Activated CD4-positive, CD25-positive, alpha-beta regulatory T cell treated with anti-CD3 and anti-CD28 coated beads, Interleukin-2, amount 50 U/mL, for 72 hours (primary cell): Measurements from ENCODE around the gene SLC34A2.

Experiments
- DNase-seq: peaks from one replicate; pipeline ENCODE4 v3.0.0; 2021

The SLC34A2 gene

DNA sequence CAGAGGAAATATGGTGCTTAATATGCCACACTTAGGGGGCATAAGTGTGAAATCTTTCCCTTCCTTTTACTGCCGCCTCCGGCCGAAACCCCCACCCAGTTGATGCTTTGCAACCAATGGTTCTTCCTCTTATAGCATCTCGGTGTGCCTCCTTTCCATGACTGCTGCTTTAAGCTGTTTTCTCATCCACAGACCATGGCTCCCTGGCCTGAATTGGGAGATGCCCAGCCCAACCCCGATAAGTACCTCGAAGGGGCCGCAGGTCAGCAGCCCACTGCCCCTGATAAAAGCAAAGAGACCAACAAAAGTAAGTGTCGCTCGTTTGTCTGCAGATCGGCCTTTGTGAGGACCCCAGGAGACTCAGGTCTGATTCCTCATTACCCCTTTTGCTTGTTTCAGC lies 6.7 kb downstream of the SLC34A2 start:
- DNase-seq = no peak

DNA sequence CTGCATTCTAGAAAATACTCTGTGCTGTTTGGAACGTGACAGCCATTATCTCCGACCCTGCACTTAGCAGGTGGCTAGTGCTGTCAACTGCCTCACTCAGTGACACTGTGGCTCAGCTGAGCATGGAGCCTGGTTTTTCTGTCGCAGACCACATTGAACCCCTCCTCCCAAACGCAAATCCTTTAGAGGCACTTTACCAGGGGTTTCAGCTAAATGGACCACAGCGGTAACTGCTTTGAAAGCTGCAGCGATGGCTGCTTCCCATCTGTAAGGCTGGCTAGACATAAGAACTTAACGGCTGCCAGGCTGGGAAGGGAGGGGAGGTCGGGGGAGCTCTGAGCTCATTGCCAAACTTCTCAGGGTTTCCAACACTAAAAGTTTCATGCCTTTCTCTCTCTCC lies 8.1 kb downstream of the SLC34A2 start:
- DNase-seq = no peak

DNA sequence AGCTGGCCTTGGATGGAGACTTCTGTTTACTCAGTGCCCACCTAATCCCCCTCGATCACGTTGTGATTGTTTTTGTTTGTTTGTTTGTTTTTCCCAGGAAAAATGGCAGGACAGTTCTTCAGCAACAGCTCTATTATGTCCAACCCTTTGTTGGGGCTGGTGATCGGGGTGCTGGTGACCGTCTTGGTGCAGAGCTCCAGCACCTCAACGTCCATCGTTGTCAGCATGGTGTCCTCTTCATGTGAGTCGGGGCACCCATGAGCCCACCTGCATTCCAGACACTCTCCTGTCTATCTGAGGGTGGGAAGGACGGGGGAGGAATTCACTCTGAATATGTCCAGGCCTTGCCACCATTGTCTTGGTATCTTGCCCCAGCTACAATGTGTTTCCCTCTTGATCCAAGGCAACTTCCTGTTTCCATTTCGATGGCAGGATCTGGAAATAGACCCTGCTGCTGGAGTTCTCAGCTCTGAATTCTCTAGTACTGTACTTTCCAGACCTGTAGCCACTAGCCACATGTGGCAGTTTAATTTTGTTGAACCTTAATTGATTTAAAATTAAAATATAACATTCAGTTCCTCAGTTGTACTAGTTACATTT lies 10.5 kb downstream of the SLC34A2 start:
- DNase-seq = no peak

DNA sequence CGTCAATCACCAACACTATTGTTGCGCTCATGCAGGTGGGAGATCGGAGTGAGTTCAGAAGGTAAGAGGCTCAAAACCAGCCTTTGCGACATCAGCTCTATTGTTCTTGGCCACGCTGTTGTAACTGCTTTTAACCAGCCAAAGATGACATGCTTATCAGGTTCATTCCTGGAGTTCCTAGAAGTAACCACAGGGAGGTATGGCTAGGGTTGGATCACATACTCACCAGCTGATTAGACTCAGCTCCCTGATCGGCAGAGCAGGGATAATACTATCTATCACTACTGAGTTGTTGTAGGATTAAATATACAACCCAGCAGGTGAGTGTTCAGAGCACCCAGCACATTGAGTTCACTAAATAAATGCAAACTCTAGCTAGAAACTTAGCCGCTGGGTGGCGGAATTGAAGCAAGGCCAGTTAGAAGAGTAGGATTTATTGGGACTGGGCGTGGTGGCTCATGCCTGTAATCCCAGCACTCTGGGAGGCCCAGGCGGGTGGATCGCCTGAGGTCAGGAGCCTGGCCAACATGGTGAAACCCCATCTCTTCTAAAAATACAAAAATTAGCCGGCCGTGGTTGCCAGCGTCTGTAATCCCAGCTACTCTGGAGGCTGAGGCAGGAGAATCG lies 12.4 kb downstream of the SLC34A2 start:
- DNase-seq = no peak

DNA sequence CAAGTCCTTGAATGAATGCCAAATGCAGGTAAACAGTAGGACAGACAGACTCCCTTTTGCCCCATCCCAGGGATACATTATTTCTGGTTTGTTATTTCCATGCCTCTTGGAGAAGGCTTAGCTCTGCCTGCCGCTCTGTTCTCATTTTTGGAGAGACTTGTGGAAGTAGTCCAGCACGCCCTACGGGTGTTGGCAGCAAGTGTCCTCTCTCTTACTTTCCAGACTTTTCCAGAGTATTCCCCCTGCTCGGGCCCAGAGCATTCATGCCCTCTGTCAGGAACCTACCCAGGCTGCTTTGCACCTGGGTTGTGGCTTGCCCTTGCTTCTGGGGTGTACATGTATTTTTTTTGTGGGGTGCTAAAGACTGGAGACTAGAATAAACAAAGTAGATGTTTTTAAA lies 15.3 kb downstream of the SLC34A2 start:
- DNase-seq = no peak

DNA sequence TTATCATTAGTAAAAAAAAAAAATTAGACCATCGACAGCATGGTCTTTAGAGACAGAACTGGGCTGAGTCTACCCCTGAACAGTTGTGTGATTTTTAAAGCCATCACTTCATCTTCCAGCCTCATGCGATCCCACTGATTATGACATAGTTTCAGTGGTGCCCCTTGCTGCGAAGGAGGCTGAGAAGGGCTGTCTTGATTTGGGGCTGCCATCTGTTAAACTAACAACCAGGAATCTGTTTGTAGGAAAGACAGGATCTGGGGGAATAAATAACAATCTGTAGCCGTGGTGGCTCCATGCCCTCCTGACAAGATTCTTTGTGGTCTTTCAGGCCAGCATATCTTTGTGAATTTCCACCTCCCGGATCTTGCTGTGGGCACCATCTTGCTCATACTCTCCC lies 17.1 kb downstream of the SLC34A2 start:
- DNase-seq = no peak

DNA sequence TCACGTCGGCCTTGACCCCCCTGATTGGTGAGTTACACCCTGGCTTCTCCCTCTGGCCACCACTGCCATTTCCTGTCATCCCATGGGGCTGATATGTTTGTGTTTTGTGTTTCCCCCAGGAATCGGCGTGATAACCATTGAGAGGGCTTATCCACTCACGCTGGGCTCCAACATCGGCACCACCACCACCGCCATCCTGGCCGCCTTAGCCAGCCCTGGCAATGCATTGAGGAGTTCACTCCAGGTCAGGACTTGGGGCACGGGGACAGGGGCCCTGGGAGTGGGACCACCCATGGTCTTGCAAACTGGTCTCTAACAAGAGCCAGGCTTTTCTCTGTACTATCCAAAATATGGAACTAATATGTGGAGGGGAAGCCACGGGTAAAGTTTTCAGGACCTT lies 18.7 kb downstream of the SLC34A2 start:
- no peak for DNase-seq

DNA sequence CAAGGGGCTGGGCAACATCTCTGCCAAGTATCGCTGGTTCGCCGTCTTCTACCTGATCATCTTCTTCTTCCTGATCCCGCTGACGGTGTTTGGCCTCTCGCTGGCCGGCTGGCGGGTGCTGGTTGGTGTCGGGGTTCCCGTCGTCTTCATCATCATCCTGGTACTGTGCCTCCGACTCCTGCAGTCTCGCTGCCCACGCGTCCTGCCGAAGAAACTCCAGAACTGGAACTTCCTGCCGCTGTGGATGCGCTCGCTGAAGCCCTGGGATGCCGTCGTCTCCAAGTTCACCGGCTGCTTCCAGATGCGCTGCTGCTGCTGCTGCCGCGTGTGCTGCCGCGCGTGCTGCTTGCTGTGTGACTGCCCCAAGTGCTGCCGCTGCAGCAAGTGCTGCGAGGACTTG lies 20.6 kb downstream of the SLC34A2 start:
- DNase-seq = no peak

DNA sequence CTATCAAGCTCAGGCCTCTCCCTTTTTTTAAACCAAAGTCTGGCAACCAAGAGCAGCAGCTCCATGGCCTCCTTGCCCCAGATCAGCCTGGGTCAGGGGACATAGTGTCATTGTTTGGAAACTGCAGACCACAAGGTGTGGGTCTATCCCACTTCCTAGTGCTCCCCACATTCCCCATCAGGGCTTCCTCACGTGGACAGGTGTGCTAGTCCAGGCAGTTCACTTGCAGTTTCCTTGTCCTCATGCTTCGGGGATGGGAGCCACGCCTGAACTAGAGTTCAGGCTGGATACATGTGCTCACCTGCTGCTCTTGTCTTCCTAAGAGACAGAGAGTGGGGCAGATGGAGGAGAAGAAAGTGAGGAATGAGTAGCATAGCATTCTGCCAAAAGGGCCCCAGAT lies 21.5 kb downstream of the SLC34A2 start:
- no peak for DNase-seq

DNA sequence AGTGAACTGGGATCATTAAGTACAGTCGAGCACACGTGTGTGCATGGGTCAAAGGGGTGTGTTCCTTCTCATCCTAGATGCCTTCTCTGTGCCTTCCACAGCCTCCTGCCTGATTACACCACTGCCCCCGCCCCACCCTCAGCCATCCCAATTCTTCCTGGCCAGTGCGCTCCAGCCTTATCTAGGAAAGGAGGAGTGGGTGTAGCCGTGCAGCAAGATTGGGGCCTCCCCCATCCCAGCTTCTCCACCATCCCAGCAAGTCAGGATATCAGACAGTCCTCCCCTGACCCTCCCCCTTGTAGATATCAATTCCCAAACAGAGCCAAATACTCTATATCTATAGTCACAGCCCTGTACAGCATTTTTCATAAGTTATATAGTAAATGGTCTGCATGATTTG lies 22.3 kb downstream of the SLC34A2 start:
- DNase-seq = no peak

DNA sequence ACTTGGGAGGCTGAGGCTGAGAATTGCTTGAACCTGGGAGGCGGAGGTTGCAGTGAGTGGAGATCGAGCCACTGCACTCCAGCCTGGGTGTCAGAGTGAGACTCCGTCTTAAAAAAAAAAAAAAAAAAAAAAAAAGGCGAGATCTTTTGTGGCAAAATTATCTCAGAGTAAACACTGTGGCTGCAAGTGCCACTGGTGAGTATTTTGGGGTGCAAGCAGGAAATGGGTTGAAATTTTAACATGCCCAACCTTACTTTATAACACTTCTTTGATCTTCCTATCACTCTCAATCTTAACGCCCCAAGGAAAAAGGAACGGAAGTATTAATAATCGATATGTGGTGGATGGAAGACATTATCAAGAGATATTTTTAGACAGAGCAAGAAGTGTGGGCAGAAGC lies 32.1 kb downstream of the SLC34A2 start:
- no peak for DNase-seq

DNA sequence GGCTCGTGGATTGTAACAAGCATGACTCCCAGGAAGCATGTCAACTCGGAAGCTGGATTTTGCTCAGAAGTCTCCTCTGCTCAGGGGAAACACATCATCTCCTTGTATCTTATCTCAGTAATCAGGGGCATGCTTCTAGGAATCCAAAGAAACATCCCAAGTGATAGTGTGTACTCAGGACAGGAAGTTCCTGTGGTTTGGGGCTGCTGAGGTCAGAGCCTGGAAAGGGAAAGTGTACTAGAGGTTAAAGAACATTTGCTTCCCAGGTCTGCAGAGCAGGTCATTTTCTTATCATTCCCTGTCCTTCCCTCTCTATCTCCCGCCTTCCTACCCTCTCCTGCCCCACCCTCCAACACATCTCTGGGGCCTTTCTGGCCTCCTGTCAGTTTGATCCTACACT lies 38.8 kb downstream of the SLC34A2 start:
- DNase-seq = no peak

DNA sequence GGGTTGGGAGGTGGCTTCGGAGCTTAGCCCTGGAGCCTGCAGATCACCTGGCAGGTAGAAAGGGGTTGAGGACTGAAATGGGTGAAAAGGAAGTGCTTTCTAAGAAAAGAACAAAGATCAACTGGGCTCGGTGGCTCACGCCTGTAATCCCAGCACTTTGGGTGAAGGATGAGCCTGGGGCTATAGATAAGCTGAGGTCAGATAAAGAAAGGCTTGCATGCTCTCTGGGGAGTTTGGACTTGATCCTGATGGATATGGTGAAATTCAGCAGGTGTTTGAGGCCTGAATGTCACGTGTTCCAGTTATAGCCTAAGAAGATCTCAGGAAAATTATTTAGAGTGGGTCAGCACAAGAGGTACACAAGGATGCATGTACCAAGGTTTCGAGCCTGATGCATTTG lies 40.8 kb downstream of the SLC34A2 start:
- no peak for DNase-seq

DNA sequence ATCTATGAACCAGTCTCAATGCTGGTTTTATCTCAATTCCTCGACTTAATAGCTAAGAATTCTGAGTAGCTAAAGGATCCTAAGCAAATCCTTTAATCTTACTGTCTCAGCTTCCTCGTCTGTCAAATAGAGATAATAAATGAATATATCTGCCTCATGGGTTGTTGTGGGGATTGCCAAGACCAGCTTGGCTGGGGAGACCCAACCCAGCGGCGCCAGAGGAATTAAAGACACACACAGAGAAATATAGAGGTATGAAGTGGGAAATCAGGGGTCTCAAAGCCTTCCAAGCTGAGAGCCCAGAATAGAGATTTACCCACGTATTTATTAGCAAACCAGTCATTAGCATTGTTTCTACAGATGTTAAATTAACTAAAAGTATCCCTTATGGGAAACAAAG lies 41.9 kb downstream of the SLC34A2 start:
- DNase-seq = no peak

DNA sequence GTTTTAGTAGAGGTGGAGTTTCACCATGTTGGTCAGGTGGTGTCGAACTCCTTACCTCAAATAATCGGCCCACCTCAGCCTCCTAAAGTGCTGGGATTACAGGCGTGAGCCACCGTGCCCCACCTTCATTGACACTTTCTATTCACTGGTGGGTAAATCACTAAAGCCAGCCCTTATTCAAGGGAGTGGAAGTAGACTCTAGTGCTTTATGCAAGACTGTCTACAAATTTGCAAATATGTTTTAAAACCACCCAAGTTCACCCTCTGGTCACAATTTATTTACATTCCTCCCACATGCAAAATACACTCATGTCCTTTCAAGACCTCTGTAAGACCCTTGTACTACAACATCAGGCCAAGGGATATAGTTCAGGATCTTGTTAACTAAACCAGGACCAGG lies 45.0 kb downstream of the SLC34A2 start:
- no peak for DNase-seq

DNA sequence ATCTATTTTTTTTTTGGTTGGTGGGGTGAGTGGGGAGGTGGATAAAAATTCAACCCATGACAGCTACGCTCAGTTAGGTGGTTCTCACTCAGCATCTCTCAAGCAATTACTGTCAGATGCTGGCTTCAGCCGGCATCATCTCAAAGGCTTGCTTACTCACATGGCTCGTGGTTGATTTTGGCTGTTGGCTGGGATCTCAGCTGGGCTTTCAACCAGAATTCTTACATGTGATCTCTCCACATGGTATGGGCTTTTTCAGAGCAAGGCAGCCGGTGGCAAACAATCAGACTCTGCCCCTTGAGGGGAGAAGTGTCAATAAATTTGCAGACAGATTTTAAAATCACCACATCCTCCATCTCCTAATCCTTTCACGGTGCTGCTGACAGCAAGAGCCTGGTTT lies 47.2 kb downstream of the SLC34A2 start:
- no peak for DNase-seq

DNA sequence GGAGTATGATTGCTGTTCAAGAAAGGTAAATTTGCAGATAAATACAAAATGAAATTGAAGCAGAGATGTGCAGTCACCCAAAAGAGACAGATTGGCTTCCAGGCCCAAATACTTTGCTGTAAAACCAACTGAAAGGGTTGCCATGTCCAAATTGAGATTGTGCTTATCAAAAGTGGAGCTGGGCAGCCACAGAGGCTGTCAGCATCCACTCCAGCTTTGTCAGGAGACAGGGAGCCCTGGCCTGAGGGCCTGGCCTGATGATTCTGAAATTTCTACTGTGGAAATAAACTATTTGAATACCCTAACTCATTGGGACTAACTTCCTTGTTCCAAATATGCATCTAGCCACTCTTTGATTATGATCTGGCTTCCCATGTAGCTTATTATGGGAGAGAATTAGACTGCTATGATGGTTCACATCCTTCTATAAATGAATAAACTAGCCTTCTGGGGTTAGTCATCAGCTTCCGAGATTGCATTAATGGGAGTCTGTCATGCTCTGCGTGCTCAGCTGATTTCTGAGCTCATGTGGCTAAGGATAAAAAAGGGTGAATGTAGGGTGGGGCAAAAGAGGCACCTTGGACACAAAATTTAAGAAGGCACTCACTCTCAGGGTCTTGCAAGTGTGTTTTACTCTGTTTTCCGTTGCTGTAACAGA lies 48.2 kb downstream of the SLC34A2 start:
- DNase-seq = no peak

DNA sequence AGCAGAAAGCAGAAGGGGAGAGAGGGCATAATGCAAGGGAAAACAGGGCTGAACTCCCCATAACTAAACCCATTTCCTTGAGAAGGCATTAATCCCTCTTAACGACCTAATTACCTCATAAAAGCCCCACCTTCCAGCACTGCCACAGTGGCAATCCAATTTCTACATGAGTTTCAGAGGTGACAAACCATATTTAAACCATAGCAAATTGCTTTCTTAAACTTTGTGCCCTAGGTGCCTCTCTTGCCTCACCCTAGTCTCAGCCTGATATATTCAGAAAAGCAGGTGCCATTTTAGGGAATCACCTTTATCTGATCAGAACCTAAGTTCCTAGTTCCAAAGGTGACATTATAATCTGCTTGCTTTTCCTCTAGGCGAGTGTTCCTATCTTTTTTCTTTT lies 48.9 kb downstream of the SLC34A2 start:
- DNase-seq = no peak

DNA sequence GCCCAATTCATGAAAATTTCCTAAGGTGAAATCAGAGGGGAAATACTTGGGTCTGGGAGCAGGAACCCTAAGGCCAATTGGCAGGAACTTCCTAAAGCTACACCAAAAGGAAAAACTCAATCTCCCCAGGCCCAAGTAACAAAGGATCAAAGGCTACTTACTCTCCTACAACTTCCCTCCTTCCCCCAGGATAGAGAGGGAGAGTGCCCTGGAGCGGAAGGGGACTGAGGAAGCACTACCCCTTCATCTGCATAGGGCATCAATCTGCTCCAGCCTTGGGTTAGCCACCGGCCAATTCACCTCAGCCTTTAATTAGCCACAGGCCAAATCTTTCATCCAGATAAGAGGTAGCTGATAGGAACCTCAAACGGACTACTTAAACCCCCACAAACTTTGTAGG lies 55.0 kb downstream of the SLC34A2 start:
- no peak for DNase-seq

DNA sequence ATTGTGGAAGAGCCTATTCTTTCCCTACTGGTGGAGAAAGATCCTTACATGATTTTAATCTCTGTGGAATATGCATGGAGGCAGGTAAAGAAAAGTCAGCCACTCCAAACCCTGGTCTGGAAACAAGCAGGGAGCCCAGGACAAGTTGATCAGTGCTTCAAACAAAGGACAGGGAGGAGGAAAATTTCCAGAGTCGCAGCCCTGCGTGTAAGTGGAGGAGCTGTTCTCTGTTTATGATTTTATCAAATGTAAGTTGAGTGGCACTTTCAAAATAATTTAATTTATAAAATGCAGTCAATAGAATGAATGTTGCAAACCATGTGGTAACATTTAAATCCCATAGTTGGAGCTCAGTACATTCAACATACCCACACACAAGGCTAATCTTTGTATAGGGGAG lies 57.0 kb downstream of the SLC34A2 start:
- DNase-seq = no peak

DNA sequence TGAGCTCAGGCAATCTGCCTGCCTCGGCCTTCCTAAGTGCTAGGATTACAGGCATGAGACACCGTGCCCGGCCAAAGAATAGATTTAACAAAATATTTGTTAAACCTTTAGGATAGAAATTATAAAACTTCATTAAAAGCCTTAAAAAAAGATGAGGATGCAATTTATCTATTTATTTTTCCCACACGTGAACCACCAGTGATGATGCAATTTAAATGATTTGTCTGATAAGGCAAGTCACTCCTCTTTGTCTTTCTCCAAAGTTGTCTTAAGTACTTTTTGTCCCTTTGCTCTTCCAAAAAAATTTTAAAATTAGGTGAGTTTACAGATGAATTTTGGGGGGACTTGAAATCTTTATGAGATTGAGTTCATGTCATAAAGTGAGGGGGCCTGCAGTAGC lies 58.2 kb downstream of the SLC34A2 start:
- no peak for DNase-seq

DNA sequence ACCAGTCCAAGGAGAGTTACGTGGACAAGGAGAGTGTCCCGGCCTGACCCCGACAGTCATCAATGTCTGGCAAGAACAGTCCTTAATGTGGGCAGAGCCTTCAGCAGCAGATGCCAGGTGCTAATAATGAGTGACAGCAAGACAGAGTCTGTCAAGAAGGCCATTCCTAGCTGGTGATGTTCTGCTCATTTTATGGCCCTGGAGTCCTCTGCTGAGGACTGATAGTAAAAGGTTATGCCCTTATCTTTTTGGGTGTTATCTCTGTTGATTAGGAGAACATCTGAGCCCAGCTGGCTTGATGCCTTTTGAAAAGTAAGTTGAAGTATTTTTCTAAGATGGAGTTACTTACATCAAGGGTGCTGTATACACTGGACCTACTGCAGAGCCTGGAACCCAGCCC lies 67.3 kb downstream of the SLC34A2 start:
- DNase-seq = no peak

DNA sequence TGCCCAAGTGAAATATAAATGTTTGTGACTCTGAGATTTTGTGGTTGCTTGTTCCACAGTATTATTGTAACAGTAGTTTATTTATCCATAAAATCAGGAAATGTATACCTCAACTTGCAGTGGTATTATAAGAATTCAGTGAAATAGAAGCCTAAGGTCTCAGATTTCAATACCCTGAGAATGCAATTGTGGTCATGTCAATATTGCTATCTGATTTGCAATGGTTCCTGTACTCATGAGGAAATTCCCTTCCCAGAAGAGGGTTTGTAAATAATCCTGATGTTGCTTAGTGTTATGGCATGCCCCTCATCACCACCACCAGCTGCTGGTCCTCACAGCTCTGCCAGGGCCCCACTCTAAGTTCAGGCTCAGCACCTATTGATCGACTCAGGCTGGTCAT lies 67.8 kb downstream of the SLC34A2 start:
- DNase-seq = no peak

DNA sequence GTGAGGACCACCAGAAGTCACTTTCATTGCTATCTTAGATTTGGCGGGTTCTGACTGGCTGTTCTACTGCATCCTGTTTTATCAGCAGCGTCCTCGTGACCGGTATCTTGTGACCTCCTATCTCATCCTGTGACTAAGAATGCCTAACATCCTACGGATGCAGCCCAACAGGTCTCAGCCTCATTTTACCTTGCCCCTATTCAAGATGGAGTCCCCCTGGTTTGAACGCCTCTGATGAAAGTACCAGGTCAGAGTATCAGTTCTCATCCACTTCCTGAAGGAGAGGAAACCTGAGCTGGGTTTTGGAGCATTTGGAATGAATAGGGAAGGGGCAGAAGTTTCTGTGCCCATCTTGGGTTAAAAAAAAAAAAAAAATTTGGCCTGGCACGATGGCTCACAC lies 70.2 kb downstream of the SLC34A2 start:
- no peak for DNase-seq
